Ishikawa (cell line): ENCODE data around the gene SYMPK.

Source experiments
- CEBPB ChIP-seq: IDR thresholded peaks from 2 replicates; pipeline ENCODE4 v1.6.1; 2012
- CREB1 ChIP-seq: IDR thresholded peaks from 2 replicates; pipeline ENCODE4 v1.6.1; 2012; ENCODE audit warnings: low read depth
- EGR1 ChIP-seq: IDR thresholded peaks from 2 replicates; pipeline ENCODE4 v1.6.1; 2012
- EP300 ChIP-seq: IDR thresholded peaks from 2 replicates; pipeline ENCODE4 v1.6.1; 2012; ENCODE audit warnings: borderline replicate concordance
- FOXM1 ChIP-seq: IDR thresholded peaks from 2 replicates; pipeline ENCODE4 v1.6.1; 2012; ENCODE audit warnings: low read depth, borderline replicate concordance
- NFIC ChIP-seq: IDR thresholded peaks from 2 replicates; pipeline ENCODE4 v1.6.1; 2012
- RAD21 ChIP-seq: IDR thresholded peaks from 2 replicates; pipeline ENCODE4 v1.6.1; 2012; ENCODE audit warnings: low read depth
- REST ChIP-seq: IDR thresholded peaks from 2 replicates; pipeline ENCODE4 v1.6.1; 2012; ENCODE audit warnings: low read depth, mild to moderate bottlenecking
- TAF1 ChIP-seq: IDR thresholded peaks from 2 replicates; pipeline ENCODE4 v1.6.1; 2012; ENCODE audit warnings: low read depth, mild to moderate bottlenecking
- TCF12 ChIP-seq: IDR thresholded peaks from 2 replicates; pipeline ENCODE4 v1.6.1; 2012; ENCODE audit warnings: low read depth
- TEAD4 ChIP-seq: IDR thresholded peaks from 2 replicates; pipeline ENCODE4 v1.6.1; 2012
- YY1 ChIP-seq: IDR thresholded peaks from 2 replicates; pipeline ENCODE4 v1.6.1; 2012; ENCODE audit warnings: low read depth
- ZBTB7A ChIP-seq: IDR thresholded peaks from 2 replicates; pipeline ENCODE4 v1.6.1; 2012; ENCODE audit warnings: low read depth
- TF ChIP-seq, protein P1 (sequence below): IDR thresholded peaks from 2 replicates; pipeline ENCODE4 v1.6.1; 2012
- TF ChIP-seq, protein P2 (sequence below): IDR thresholded peaks from 2 replicates; pipeline ENCODE4 v1.6.1; 2012

Gene SYMPK

DNA sequence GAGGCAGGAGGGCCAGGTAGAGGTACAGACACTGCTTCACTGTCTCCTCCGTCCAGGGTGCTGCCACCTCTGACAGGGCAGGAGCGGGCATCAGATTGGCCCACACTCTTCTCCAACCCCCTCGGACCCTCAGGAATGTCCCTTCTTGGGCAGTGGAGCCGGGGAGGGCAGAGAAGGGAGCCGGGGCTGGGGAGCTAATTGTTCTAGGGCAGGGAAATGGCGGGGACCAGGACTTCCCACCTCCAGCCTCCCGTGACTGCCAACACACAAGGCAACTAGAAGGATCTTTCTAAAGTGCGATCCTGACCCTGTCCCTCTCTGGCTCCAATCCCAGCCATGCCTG, 37.7 kb downstream of the SYMPK start:
- no peak for TF ChIP-seq TCF12
- no peak for TF ChIP-seq CREB1
- no peak for TF ChIP-seq FOXM1
- no peak for TF ChIP-seq NFIC
- no peak for TF ChIP-seq RAD21
- TF ChIP-seq YY1, result no peak
- TF ChIP-seq, protein P1, sequence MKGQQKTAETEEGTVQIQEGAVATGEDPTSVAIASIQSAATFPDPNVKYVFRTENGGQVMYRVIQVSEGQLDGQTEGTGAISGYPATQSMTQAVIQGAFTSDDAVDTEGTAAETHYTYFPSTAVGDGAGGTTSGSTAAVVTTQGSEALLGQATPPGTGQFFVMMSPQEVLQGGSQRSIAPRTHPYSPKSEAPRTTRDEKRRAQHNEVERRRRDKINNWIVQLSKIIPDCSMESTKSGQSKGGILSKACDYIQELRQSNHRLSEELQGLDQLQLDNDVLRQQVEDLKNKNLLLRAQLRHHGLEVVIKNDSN, result no peak
- no peak for TF ChIP-seq CEBPB
- no peak for TF ChIP-seq ZBTB7A
- no peak for TF ChIP-seq REST

GRCh38 chr19:45824531-45825262, 38.2 kb downstream of the SYMPK start:
- TF ChIP-seq FOXM1 (no peak), NFIC (no peak), YY1 (no peak), RAD21 (no peak), CEBPB (no peak)
- TF ChIP-seq, protein P2, sequence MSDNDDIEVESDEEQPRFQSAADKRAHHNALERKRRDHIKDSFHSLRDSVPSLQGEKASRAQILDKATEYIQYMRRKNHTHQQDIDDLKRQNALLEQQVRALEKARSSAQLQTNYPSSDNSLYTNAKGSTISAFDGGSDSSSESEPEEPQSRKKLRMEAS, result no peak

DNA sequence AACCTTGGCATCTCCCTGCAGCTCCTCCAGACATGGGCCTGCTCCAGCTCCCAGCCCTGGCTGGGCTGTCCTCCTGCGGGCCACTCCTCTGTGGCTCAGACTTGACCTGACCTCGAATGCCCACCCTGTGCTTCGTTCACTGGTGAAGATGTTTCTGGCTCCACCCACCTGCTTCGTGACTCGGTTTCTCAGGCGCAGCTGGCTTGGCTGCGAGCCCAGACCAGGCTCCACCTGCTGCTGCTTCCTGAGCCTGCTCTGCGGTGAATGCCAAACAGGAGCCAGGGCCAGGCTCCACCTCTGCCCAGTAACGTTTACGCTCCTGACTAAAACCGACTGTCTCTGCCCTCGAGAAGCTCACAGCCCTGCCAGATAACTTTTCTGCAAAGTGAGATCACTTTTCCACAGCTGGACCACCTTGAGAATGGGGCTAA, 38.9 kb downstream of the SYMPK start:
- TF ChIP-seq EP300, result no peak
- TF ChIP-seq NFIC, result peak; percentile 78
- TF ChIP-seq YY1, result no peak
- TF ChIP-seq RAD21, result no peak
- TF ChIP-seq TEAD4, result no peak
- TF ChIP-seq CEBPB, result no peak
- TF ChIP-seq TCF12, result peak; percentile 36; the same call in 1 of the 2 replicates
- TF ChIP-seq ZBTB7A, result no peak
- TF ChIP-seq CREB1, result no peak
- no peak for TF ChIP-seq FOXM1
- TF ChIP-seq, protein P2, result no peak

DNA sequence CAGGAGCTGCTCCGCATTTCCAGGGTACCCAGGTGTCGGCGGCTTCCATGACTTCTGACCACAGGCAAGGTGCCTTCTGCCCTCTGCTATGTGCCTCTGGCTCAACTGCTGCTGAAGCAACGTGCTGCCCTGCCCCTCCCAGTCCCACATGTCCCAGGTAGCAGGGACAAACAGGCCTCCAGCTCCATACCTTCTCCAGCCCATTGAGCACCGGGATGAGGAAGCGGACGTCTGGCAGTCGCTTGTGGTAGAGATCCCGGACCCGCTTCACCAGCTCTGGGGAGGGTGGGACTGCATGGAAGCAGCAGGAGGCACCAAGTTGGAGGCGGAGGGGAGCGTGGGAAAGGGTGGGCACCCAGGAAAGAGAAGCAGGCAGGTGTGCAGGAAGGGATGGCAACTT, 39.8 kb downstream of the SYMPK start:
- TF ChIP-seq TAF1, result no peak
- TF ChIP-seq TCF12, result no peak
- TF ChIP-seq CEBPB, result no peak
- peak; percentile 39; the same call in 1 of the 2 replicates for TF ChIP-seq EP300
- TF ChIP-seq REST, result no peak

DNA sequence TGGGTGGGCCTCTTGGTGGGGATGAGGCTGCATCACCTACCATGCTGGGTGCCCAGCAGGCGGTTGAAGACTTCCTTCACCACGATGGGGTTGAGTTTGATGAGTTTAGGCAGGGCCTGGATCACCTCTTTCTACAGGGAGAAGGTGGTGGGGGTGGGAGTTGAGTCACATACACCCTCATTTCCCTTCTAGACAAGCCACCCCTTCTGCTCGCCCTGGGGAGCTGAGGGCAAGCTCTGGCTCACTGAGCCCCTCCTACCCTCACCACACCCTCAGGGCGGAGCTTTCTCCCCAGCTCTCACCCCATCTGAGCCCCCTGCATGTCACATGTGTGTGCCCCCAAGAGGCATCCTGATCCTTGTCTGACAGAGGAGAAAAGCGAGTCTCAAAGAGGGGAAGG, 40.2 kb downstream of the SYMPK start:
- TF ChIP-seq YY1, result no peak
- no peak for TF ChIP-seq CEBPB
- TF ChIP-seq TEAD4, result no peak
- TF ChIP-seq CREB1, result no peak
- TF ChIP-seq, protein P1, result no peak

- TF ChIP-seq EGR1 (no peak), NFIC (no peak), TAF1 (no peak), RAD21 (no peak), FOXM1 (no peak), TCF12 (no peak), CEBPB (no peak), CREB1 (no peak), REST (no peak), TEAD4 (no peak), YY1 (no peak), ZBTB7A (no peak)
- TF ChIP-seq, protein P1, result no peak
- TF ChIP-seq, protein P2, result no peak
Observed at GRCh38 chr19:45821570-45821969, 41.4 kb downstream of the SYMPK start.
